CD4-positive, alpha-beta T cell (primary cell): Measurements from ENCODE around the gene CLN3. TPM values are rescaled to one million over a fixed set of nuclear protein-coding genes. Genes with fewer than 3 reads are reported as not detected.

Experiments
- ATAC-seq: fragments of 200-7000 bp; cut with Tn5 transposase; one replicate; pipeline ENCODE4 v1.10.0; 2022; ENCODE audit warnings: mild to moderate bottlenecking; ENCODE audit not compliant: poor library complexity
- CTCF ChIA-PET: fragments of 350-600 bp; sonication (Branson Sonifier 250); formaldehyde crosslinking; loops from one replicate; lab custom pipeline; 2021; ENCODE audit warnings: antibody characterized with exemption, inconsistent platforms; lab: Charles Lee
- POLR2A ChIA-PET: fragments of 350-600 bp; sonication (Branson Sonifier 250); formaldehyde crosslinking; loops from one replicate; lab custom pipeline; 2021; ENCODE audit warnings: antibody characterized with exemption, inconsistent platforms; lab: Charles Lee
- DNase-seq, 14 experiments: peaks; one replicate each; pipeline ENCODE4 v3.0.0-alpha.2; 2013 to 2020; ENCODE audit warnings: mixed read lengths in 2 of 14
- H3K27ac ChIP-seq, 2 donors: one replicate each; pipeline versions ENCODE4 v1.5.1 to v1.7.0; 2013; ENCODE audit warnings: low read length in 2 of 2, low read depth in 1 of 2, mild to moderate bottlenecking in 1 of 2
- H3K27me3 ChIP-seq, 2 experiments: 1 replicate in 1 of 2; 2 replicates in 1 of 2; pipeline versions ENCODE4 v1.6.1 to v1.7.0; 2013; ENCODE audit warnings: low read length in 2 of 2, control low read depth in 1 of 2, mild to moderate bottlenecking in 1 of 2, moderate library complexity in 1 of 2; ENCODE audit not compliant: insufficient read depth in 2 of 2, control insufficient read depth in 1 of 2
- H3K36me3 ChIP-seq: one replicate; pipeline ENCODE4 v1.6.1; 2013; ENCODE audit warnings: low read length, control low read depth; ENCODE audit not compliant: insufficient read depth
- H3K4me1 ChIP-seq: one replicate; pipeline ENCODE4 v1.6.1; 2013; ENCODE audit warnings: low read length, control low read depth; ENCODE audit not compliant: insufficient read depth
- H3K4me3 ChIP-seq: one replicate; pipeline ENCODE4 v1.5.1; 2013; ENCODE audit warnings: mild to moderate bottlenecking, low read length, moderate library complexity
- H3K9me3 ChIP-seq, 2 experiments: 1 replicate in 1 of 2; 2 replicates in 1 of 2; pipeline versions ENCODE4 v1.6.1 to v1.7.0; 2013; ENCODE audit warnings: low read length in 2 of 2, mild to moderate bottlenecking in 2 of 2, control low read depth in 1 of 2, moderate library complexity in 1 of 2; ENCODE audit not compliant: control insufficient read depth in 1 of 2, insufficient read depth in 1 of 2
- H3K27ac Mint-ChIP-seq: one replicate; pipeline ENCODE4 v1.8.0; 2020; ENCODE audit warnings: mixed read lengths
- H3K27me3 Mint-ChIP-seq: one replicate; pipeline ENCODE4 v1.8.0; 2021; ENCODE audit warnings: mixed read lengths
- H3K36me3 Mint-ChIP-seq: one replicate; pipeline ENCODE4 v1.8.0; 2021; ENCODE audit warnings: low read depth, mixed read lengths
- H3K4me1 Mint-ChIP-seq: one replicate; pipeline ENCODE4 v1.8.0; 2021; ENCODE audit warnings: low read depth, mixed read lengths
- H3K4me3 Mint-ChIP-seq: one replicate; pipeline ENCODE4 v1.8.0; 2020; ENCODE audit warnings: mild to moderate bottlenecking, mixed read lengths
- H3K9me3 Mint-ChIP-seq: one replicate; pipeline ENCODE4 v1.8.0; 2020; ENCODE audit warnings: mixed read lengths
- intact Hi-C, 2 experiments: fragments of 100-400 bp; cut with DNase I in 1 of 2; cut with micrococcal nuclease in 1 of 2; formaldehyde crosslinking; loops; one replicate each; pipeline versions ENCODE4 v1.15.1 to v1.9.0; 2023 to 2025; cut with DNase I, micrococcal nuclease
- total RNA-seq, 174 experiments: library from RNA in 2 of 174; stranded (reverse) in 2 of 174; gene quantifications; one replicate each; pipeline ENCODE4 v1.2.3 and lab custom pipeline; 2021 to 2026
- TF ChIP-seq, protein P1 (sequence below): fragments of 200-600 bp; IDR thresholded peaks from one replicate; pipeline ENCODE4 v1.8.0; 2022; ENCODE audit warnings: antibody characterized with exemption, mild to moderate bottlenecking

The CLN3 gene
- total RNA-seq, 2 experiments from 2014 or later, result 42.7 to 46.3 TPM

DNA sequence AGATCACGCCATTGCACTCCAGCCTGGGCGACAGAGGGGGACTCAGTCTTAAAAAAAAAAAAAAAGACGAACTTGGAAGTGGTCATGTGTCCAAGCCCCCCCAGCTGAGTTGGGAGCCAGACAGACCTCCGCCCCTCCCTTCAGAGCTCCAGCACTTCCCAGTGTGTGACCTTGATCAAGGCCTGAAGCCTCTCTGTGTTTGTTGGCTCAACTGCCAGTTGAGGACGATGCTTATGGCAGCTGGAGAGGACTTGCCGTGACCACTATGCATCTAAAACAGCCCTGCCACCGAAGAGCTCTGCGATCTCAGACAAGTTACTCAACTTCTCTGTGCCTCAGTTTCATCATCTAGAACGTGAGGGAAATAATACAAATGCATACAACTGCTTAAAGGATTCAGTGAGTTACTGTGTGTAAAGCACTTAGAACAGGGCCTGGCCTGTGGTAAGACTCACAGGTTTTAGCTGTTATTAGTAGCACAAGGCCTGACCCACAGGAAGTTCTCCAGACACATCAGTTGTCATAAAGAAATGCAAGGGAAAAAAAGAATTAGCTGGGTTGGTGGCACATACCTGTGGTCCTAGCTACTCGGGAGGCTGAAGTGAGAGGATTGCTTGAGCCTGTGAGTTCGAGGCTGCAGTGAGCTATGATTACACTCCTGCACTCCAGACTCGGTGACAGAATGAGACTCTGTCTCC, 21.8 kb upstream of the CLN3 start:
- ChIA-PET POLR2A (interaction anchor here (1.7 kb wide), 1 partner anchor 21 kb away, joined by 4 read pairs; no protein-coding TSS in a partner anchor), CTCF (no interaction called here)
- Histone ChIP-seq H3K4me3 (no peak overlapping the region), H3K27ac (no peak overlapping the region), H3K36me3 (no peaks in the 10 kb centered on the region), H3K4me1 (peaks cover 2% of the 10 kb centered on the region), H3K9me3 (no peaks in the 10 kb centered on the region), H3K27me3 (no peaks in the 10 kb centered on the region)
- H3K4me1 Mint-ChIP-seq, result no peaks in the 10 kb centered on the region
- DNase-seq, result no peak
- intact Hi-C loops, result no loop called here
- no peaks in the 10 kb centered on the region for H3K27me3 Mint-ChIP-seq
- ATAC-seq, result no peak
- no peaks in the 10 kb centered on the region for H3K36me3 Mint-ChIP-seq
- no peaks in the 10 kb centered on the region for H3K9me3 Mint-ChIP-seq
- TF ChIP-seq, protein P1, sequence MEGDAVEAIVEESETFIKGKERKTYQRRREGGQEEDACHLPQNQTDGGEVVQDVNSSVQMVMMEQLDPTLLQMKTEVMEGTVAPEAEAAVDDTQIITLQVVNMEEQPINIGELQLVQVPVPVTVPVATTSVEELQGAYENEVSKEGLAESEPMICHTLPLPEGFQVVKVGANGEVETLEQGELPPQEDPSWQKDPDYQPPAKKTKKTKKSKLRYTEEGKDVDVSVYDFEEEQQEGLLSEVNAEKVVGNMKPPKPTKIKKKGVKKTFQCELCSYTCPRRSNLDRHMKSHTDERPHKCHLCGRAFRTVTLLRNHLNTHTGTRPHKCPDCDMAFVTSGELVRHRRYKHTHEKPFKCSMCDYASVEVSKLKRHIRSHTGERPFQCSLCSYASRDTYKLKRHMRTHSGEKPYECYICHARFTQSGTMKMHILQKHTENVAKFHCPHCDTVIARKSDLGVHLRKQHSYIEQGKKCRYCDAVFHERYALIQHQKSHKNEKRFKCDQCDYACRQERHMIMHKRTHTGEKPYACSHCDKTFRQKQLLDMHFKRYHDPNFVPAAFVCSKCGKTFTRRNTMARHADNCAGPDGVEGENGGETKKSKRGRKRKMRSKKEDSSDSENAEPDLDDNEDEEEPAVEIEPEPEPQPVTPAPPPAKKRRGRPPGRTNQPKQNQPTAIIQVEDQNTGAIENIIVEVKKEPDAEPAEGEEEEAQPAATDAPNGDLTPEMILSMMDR, result no peak
- no peak overlapping the region for H3K27ac Mint-ChIP-seq
- no peak overlapping the region for H3K4me3 Mint-ChIP-seq

DNA sequence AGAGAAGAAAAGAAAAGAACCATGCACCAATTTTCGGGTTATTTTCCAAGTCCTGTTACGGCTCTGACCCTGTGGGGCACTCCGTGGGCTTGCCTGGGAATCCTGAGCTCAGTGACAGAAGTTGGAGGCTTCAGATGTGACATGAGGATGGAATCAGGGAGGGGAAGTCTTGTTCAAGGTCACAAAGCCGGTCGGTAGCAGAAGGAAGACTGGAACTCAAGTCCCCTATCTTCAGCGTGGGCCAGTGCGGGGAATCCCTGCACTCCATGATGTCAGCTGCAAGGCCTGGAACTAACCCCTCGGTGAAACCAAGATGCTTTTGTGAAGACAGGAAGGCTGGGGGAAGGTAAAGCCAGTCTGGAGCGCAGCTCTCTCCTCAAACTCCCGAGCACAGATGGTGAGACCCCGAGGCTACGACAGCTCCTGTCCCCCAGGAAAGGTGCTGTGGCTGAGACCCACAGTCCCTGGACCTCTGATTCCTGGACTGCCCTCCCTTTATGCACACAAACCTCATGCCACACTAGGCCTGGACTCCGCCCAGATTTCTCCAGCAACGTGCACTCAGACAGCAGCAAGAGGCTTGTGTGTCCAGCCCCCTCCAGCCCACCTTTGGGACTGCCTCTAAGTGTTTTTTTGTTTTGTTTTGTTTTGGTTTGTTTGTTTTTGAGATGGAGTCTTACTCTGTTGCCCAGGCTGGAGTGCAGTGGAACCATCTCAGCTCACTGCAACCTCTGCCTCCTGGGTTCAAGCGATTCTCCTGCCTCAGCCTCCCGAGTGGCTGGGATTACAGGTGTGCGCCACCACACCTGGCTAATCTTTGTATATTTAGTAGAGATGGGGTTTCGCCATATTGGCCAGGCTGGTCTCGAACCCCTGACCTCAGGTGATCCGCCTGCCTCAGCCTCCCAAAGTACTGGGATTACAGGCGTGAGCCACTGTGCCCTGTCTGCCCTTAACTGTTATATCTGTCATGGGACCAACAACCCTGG, 20.2 kb upstream of the CLN3 start:
- TF ChIP-seq, protein P1, result no peak
- Histone ChIP-seq H3K27me3 (no peaks in the 10 kb centered on the region), H3K4me1 (peaks cover 18% of the 10 kb centered on the region), H3K9me3 (no peaks in the 10 kb centered on the region), H3K4me3 (no peak overlapping the region), H3K36me3 (no peaks in the 10 kb centered on the region), H3K27ac (no peak overlapping the region)
- no peak for ATAC-seq
- Mint-ChIP-seq H3K36me3 (no peaks in the 10 kb centered on the region), H3K27ac (no peak overlapping the region), H3K27me3 (no peaks in the 10 kb centered on the region), H3K4me3 (no peak overlapping the region), H3K9me3 (no peaks in the 10 kb centered on the region), H3K4me1 (peaks cover 10% of the 10 kb centered on the region)
- intact Hi-C loops, result no loop called here
- no peak for DNase-seq
- ChIA-PET CTCF (no interaction called here), POLR2A (no interaction called here)

DNA sequence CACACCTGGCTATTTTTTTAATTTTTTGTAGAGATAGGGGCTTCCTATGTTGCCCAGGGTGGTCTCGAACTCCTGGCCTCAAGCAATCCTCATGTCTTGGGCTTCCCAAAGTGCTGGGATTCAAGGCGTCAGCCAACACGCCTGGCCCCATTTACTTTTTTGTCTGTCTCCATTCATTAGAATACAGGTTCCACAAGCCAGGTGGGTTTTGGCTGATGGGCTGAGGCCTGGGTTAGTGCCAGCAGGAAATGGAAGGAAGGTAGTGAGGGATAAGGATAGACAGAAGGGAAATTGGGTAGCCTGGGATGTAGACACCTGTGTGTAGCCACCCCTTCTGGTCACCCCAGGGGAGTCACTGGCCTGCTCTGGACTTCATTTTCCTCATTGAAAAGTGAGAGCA, 19.2 kb upstream of the CLN3 start:
- Mint-ChIP-seq H3K4me1 (peaks cover 10% of the 10 kb centered on the region), H3K27me3 (no peaks in the 10 kb centered on the region), H3K27ac (no peak overlapping the region), H3K9me3 (no peaks in the 10 kb centered on the region), H3K4me3 (no peak overlapping the region), H3K36me3 (no peaks in the 10 kb centered on the region)
- Histone ChIP-seq H3K4me1 (peaks cover 19% of the 10 kb centered on the region), H3K9me3 (no peaks in the 10 kb centered on the region), H3K27ac (no peak overlapping the region), H3K36me3 (no peaks in the 10 kb centered on the region), H3K4me3 (no peak overlapping the region), H3K27me3 (no peaks in the 10 kb centered on the region)
- POLR2A ChIA-PET, result no interaction called here
- intact Hi-C loops, result no loop called here
- no peak for ATAC-seq
- no peak for DNase-seq
- CTCF ChIA-PET, result no interaction called here
- TF ChIP-seq, protein P1, result no peak
